Uterus (tissue), 4 donors: ENCODE data around the gene BCLAF1. TPM values are rescaled to one million over a fixed set of nuclear protein-coding genes. Genes with fewer than 3 reads are reported as not detected.
A peak's percentile ranks its signal among the peaks of the same experiment; 100 is the strongest.

Experiments
- DNase-seq, 2 donors: peaks; one replicate each; pipeline ENCODE4 v3.0.0-alpha.2; 2019 to 2020
- H3K27ac ChIP-seq, 2 donors: fragments of 200-600 bp; sonication (generic); 1 replicate in 1 of 2; 2 replicates in 1 of 2; pipeline ENCODE4 v1.5.1; 2016 to 2018
- H3K27me3 ChIP-seq, 2 donors: fragments of 200-600 bp; sonication (generic); one replicate each; pipeline ENCODE4 v1.5.1; 2018 to 2019; ENCODE audit warnings: control low read depth in 1 of 2
- H3K36me3 ChIP-seq, 2 donors: fragments of 200-600 bp; sonication (generic); one replicate each; pipeline ENCODE4 v1.5.1; 2019; ENCODE audit warnings: control low read depth in 1 of 2
- H3K4me1 ChIP-seq, 2 donors: fragments of 200-600 bp; sonication (generic); one replicate each; pipeline ENCODE4 v1.5.1; 2018 to 2019; ENCODE audit warnings: control low read depth in 1 of 2
- H3K4me3 ChIP-seq, 2 donors: fragments of 200-600 bp; sonication (generic); 1 replicate in 1 of 2; 2 replicates in 1 of 2; pipeline ENCODE4 v1.5.1; 2018 to 2019; ENCODE audit warnings: mild to moderate bottlenecking in 1 of 2
- H3K9me3 ChIP-seq, 2 donors: fragments of 200-600 bp; sonication (generic); one replicate each; pipeline ENCODE4 v1.5.1; 2019; ENCODE audit warnings: control low read depth in 1 of 2
- POLR2A ChIP-seq, 2 donors: fragments of 450-650 bp; IDR thresholded peaks; one replicate each; pipeline ENCODE4 v1.6.1; 2016; ENCODE audit warnings: antibody characterized with exemption in 2 of 2, mild to moderate bottlenecking in 1 of 2, moderate library complexity in 1 of 2
- intact Hi-C: fragments of 100-400 bp; cut with DNase I; formaldehyde crosslinking; loops from one replicate; pipeline ENCODE4 v1.15.1; 2023; ENCODE audit warnings: low total_unique reads
- total RNA-seq, 4 donors: library from RNA; depleted of rRNA in 3 of 4; stranded (reverse); fragments of >200 nt in 3 of 4; gene quantifications; one replicate each; pipeline versions ENCODE4 v1.1.0 to v1.2.4, GENCODE V29; 2014 to 2023
- TF ChIP-seq, protein P1 (sequence below), 4 experiments: fragments of 200-600 bp in 2 of 4; fragments of 450-650 bp in 2 of 4; sonication (generic) in 2 of 4; IDR thresholded peaks; one replicate each; pipeline ENCODE4 v1.5.1; 2016 to 2019; ENCODE audit warnings: antibody characterized with exemption in 4 of 4, mild to moderate bottlenecking in 2 of 4, moderate library complexity in 1 of 4
- donor health status: DM: yes; HTN: yes; CAD: no.

The BCLAF1 gene
- total RNA-seq, 4 donors from 2014 or later, result 34.6 to 237 (median 211) TPM

DNA sequence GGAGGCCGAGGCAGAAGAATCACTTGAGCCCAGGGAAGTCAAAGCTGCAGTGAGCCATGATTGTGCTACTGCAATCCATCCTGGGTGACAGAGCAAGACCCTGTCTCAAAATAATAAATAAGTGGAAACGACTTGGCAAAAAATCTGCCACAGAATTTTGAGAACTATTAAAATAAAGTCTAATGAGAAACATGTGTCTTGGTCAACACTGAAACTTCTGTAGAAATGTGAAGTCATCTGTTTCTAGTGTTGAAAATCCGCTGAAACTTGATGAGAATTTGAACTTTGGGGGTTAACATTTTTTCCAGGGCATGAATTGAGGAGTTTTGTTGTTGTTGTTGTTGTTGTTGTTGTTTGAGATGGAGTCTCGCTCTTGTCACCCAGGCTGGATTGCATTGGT is 29.0 kb upstream of the BCLAF1 start:
- Histone ChIP-seq H3K27ac (no peak overlapping the region), H3K4me1 (no peaks in the 10 kb centered on the region), H3K36me3 (no peaks in the 10 kb centered on the region), H3K4me3 (no peak overlapping the region), H3K27me3 (no peaks in the 10 kb centered on the region), H3K9me3 (no peaks in the 10 kb centered on the region)
- intact Hi-C loops, result no loop called here
- DNase-seq, result no peak
- TF ChIP-seq, protein P1, sequence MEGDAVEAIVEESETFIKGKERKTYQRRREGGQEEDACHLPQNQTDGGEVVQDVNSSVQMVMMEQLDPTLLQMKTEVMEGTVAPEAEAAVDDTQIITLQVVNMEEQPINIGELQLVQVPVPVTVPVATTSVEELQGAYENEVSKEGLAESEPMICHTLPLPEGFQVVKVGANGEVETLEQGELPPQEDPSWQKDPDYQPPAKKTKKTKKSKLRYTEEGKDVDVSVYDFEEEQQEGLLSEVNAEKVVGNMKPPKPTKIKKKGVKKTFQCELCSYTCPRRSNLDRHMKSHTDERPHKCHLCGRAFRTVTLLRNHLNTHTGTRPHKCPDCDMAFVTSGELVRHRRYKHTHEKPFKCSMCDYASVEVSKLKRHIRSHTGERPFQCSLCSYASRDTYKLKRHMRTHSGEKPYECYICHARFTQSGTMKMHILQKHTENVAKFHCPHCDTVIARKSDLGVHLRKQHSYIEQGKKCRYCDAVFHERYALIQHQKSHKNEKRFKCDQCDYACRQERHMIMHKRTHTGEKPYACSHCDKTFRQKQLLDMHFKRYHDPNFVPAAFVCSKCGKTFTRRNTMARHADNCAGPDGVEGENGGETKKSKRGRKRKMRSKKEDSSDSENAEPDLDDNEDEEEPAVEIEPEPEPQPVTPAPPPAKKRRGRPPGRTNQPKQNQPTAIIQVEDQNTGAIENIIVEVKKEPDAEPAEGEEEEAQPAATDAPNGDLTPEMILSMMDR (IDR thresholded peaks at IDR 0.05), result no peak
- TF ChIP-seq POLR2A (IDR thresholded peaks at IDR 0.05), result no peak

GRCh38 chr6:136317971-136318370 is 28.3 kb upstream of the BCLAF1 start:
- Histone ChIP-seq H3K36me3 (no peaks in the 10 kb centered on the region), H3K27ac (no peak overlapping the region)
- intact Hi-C loops, result no loop called here

DNA sequence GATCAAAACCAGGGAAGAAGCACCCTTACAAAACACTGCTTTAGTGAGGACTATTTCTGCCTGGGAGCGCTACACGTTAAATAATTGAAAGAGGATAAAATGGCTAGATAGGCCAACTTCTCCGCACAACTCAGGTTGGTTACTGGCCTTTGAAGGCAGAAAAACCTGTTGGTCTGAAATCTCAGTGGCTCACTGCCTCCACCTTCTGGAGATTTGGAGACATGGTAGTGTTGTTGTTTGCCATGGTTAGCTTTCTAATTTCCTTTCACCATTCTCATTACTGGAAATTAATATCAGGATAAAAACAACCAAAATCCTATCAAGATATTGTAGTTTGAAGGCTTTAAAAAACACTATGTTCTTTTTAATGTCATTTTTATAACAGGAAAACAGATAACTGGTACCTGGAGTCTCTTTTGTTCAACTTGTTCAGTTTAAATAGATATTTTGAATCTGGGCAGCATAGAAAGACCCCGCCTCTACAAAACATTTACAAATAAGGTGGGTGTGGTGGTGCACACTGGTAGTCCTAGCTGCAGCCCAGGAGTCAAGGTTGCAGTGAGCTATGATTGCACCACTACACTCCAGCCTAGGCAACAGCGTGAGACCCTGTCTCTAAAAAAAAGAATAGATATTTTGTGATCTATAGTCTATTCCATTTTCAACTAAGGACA is 27.5 kb upstream of the BCLAF1 start:
- H3K9me3 ChIP-seq, result no peaks in the 10 kb centered on the region
- no peaks in the 10 kb centered on the region for H3K27me3 ChIP-seq
- DNase-seq, result peak; percentile 42 to 45
- H3K36me3 ChIP-seq, result no peaks in the 10 kb centered on the region
- no peak overlapping the region for H3K4me3 ChIP-seq
- H3K4me1 ChIP-seq, result no peaks in the 10 kb centered on the region
- TF ChIP-seq, protein P1 (IDR thresholded peaks at IDR 0.05), result peak; percentile 62 to 78 (median 75)
- no peak for TF ChIP-seq POLR2A (IDR thresholded peaks at IDR 0.05)
- intact Hi-C loops, result no loop called here
- H3K27ac ChIP-seq, result no peak overlapping the region

More at GRCh38 chr6:136317971-136318370, 28.3 kb upstream of the BCLAF1 start:
- Histone ChIP-seq H3K4me1 (no peaks in the 10 kb centered on the region), H3K27me3 (no peaks in the 10 kb centered on the region), H3K4me3 (no peak overlapping the region), H3K9me3 (no peaks in the 10 kb centered on the region)
- no peak for DNase-seq
- no peak for TF ChIP-seq POLR2A (IDR thresholded peaks at IDR 0.05)
- TF ChIP-seq, protein P1 (IDR thresholded peaks at IDR 0.05), result no peak

- Histone ChIP-seq H3K36me3 (no peaks in the 10 kb centered on the region), H3K27me3 (no peaks in the 10 kb centered on the region), H3K27ac (no peak overlapping the region), H3K9me3 (no peaks in the 10 kb centered on the region), H3K4me1 (no peaks in the 10 kb centered on the region), H3K4me3 (no peak overlapping the region)
- DNase-seq, result no peak
- intact Hi-C loops, result no loop called here
- TF ChIP-seq, protein P1 (IDR thresholded peaks at IDR 0.05), result no peak
- TF ChIP-seq POLR2A (IDR thresholded peaks at IDR 0.05), result no peak
These were observed 25.9 kb upstream of the BCLAF1 start for GRCh38 chr6:136315594-136315993.

DNA sequence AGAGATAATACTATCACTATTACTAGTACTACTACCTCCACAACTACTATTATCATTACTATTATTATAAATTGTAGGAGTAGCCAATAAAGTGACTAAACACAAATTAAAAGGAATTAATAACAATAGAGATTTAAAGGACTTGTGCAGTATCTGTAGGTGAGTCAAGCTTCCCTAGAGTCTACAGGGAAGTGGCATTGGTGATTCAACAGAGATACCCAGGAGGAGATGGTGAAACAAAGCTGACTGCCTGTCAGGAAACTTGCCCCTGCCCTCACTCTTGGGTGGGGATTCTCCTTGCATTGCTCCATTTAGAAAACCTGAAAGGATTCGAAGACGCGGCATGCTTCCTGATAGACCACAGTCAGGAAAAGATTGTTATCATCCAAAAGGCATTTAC is 23.3 kb upstream of the BCLAF1 start:
- no peak overlapping the region for H3K27ac ChIP-seq
- no peak for TF ChIP-seq POLR2A (IDR thresholded peaks at IDR 0.05)

More for the DNA sequence above, 23.3 kb upstream of the BCLAF1 start:
- no peak overlapping the region for H3K4me3 ChIP-seq
- no peaks in the 10 kb centered on the region for H3K27me3 ChIP-seq
- no peak for DNase-seq
- intact Hi-C loops, result no loop called here
- no peaks in the 10 kb centered on the region for H3K36me3 ChIP-seq
- H3K4me1 ChIP-seq, result no peaks in the 10 kb centered on the region
- H3K9me3 ChIP-seq, result no peaks in the 10 kb centered on the region
